ENCODE results near the gene HSPB1. TPM values are rescaled to one million over a fixed set of nuclear protein-coding genes. Genes with fewer than 3 reads are reported as not detected.
A peak's percentile ranks its signal among the peaks of the same experiment; 100 is the strongest.

The HSPB1 gene
- total and polyA plus RNA-seq, 2 of the 13 experiments (the other 11 are each of a cell fraction or from before 2014, with no cell fraction given) = 21.0 to 38.6 TPM

- TF ChIP-seq KIAA2018 (CRISPR knock-in tag; IDR thresholded peaks at IDR 0.05; ENCODE audit: borderline replicate concordance) (no peak), ZNF788 (CRISPR knock-in tag; IDR thresholded peaks at IDR 0.05; ENCODE audit: borderline replicate concordance) (peak; percentile 61; the same call in 1 of the 2 replicates), KDM4B (CRISPR knock-in tag; IDR thresholded peaks at IDR 0.05) (no peak), HINFP (CRISPR knock-in tag; IDR thresholded peaks at IDR 0.05; ENCODE audit: low read depth) (0 out of 2 replicates have a peak, but pooled peaks have one; percentile 10), SP2 (CRISPR knock-in tag; IDR thresholded peaks at IDR 0.05) (peak; percentile 50), MTA1 (CRISPR knock-in tag; IDR thresholded peaks at IDR 0.05; ENCODE audit: borderline replicate concordance) (no peak; the same call in 1 of the 2 replicates), NRL (CRISPR knock-in tag; IDR thresholded peaks at IDR 0.05; ENCODE audit: borderline replicate concordance) (peak; percentile 62; the same call in 1 of the 2 replicates), POLR2AphosphoS2 (IDR thresholded peaks at IDR 0.05; ENCODE audit: low read depth, low read length) (no peak), DRAP1 (CRISPR knock-in tag; IDR thresholded peaks at IDR 0.05) (peak; percentile 87), ZNF512B (CRISPR knock-in tag; IDR thresholded peaks at IDR 0.05; ENCODE audit: borderline replicate concordance) (no peak)
- TF ChIP-seq, protein P1, sequence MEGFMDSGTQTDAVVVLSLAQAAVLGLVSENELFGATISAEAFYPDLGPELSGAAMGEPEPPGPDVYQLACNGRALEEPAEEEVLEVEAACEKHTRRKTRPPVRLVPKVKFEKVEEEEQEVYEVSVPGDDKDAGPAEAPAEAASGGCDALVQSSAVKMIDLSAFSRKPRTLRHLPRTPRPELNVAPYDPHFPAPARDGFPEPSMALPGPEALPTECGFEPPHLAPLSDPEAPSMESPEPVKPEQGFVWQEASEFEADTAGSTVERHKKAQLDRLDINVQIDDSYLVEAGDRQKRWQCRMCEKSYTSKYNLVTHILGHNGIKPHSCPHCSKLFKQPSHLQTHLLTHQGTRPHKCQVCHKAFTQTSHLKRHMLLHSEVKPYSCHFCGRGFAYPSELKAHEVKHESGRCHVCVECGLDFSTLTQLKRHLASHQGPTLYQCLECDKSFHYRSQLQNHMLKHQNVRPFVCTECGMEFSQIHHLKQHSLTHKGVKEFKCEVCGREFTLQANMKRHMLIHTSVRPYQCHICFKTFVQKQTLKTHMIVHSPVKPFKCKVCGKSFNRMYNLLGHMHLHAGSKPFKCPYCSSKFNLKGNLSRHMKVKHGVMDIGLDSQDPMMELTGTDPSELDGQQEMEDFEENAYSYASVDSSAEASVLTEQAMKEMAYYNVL (CRISPR knock-in tag; IDR thresholded peaks at IDR 0.05; ENCODE audit: borderline replicate concordance) = no peak
- TF ChIP-seq, protein P2, sequence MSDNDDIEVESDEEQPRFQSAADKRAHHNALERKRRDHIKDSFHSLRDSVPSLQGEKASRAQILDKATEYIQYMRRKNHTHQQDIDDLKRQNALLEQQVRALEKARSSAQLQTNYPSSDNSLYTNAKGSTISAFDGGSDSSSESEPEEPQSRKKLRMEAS (IDR thresholded peaks at IDR 0.05) = peak; percentile 47; the same call in 1 of the 2 replicates
Measured at GRCh38 chr7:76317782-76318487, 15.5 kb downstream of the HSPB1 start (continued).

Measured in HepG2 (cell line).